H1 (cell line): Measurements from ENCODE around the gene TNF. TPM values are rescaled to one million over a fixed set of nuclear protein-coding genes. Genes with fewer than 3 reads are reported as not detected.

Experiments used
- polyA plus RNA-seq, 7 experiments: library from polyadenylated mRNA; depleted of rRNA in 3 of 7; stranded (reverse) in 5 of 7; unstranded in 2 of 7; fragments of >200 nt in 5 of 7; fragments of 200-250 nt in 2 of 7; gene quantifications; 1 replicate in 5 of 7; 2 replicates in 1 of 7; 4 replicates in 1 of 7; pipeline versions ENCODE4 v1.2.1 to v1.2.3, GENCODE V29; 2011 to 2013; ENCODE audit warnings: missing spikeins in 2 of 7, mixed read lengths in 2 of 7
- small RNA-seq: library from polyadenylated mRNA; stranded (forward); fragments of <200 nt; extraction: miRNeasy Mini kit (QIAGEN cat#:217004); gene quantifications from one replicate; pipeline ENCODE3, GENCODE V24; 2013; ENCODE audit not compliant: insufficient read depth
- total RNA-seq: library from RNA; stranded (reverse); fragmentation: NEBNext Ultra II Directional; extraction: Animal tissue kit (Norgen Biotek cat#: 25700); gene quantifications from 2 replicates; pipeline ENCODE4 v1.2.1, GENCODE V29; 2021

TNF gene
- total and polyA plus RNA-seq, 2 of the 8 experiments (the other 6 are each of a cell fraction or from before 2014, with no cell fraction given), result not detected

Small RNAs within 50 kb of the gene (small RNA-seq; reads per million reads assigned to genes)
- gene SNORA38 (15.9 reads per million, percentile 89 among the genes with 10 or more reads in this experiment), gene SNORD117 (95.2 reads per million, percentile 97 among the genes with 10 or more reads in this experiment), gene SNORD84 (not detected), gene UQCRHP1 (not detected)

Other genes with a start within 250 kb of the TNF start
Only the 30 nearest of the 34 such genes appear.
- 129 and 154 TPM in 2 replicates for gene HLA-B, start 218.4 kb upstream of the TNF start, total RNA-seq
- 231 and 233 TPM in 2 replicates for gene HLA-B, start 218.4 kb upstream of the TNF start, polyA plus RNA-seq (2011; rRNA removed)
- gene MICA, start 172.0 kb upstream of the TNF start, total RNA-seq, result 11.3 and 12.5 TPM in 2 replicates
- gene MICA, start 172.0 kb upstream of the TNF start, polyA plus RNA-seq (2011; rRNA removed), result 16.3 and 17.0 TPM in 2 replicates
- 15.4 and 16.2 TPM in 2 replicates for gene MICB, start 77.4 kb upstream of the TNF start, total RNA-seq
- gene MICB, start 77.4 kb upstream of the TNF start, polyA plus RNA-seq (2011; rRNA removed), result 19.7 and 25.3 TPM in 2 replicates
- not detected in 2 replicates for gene MCCD1, start 46.6 kb upstream of the TNF start, total RNA-seq
- not detected in 2 replicates for gene MCCD1, start 46.6 kb upstream of the TNF start, polyA plus RNA-seq (2011; rRNA removed)
- 780 and 794 TPM in 2 replicates for gene DDX39B, start 33.6 kb upstream of the TNF start, total RNA-seq
- gene DDX39B, start 33.6 kb upstream of the TNF start, polyA plus RNA-seq (2011; rRNA removed), result 896 and 1,164 TPM in 2 replicates
- gene ATP6V1G2, start 29.0 kb upstream of the TNF start, total RNA-seq, result 2.9 and 3.0 TPM in 2 replicates
- gene ATP6V1G2, start 29.0 kb upstream of the TNF start, polyA plus RNA-seq (2011; rRNA removed), result 5.1 and 5.7 TPM in 2 replicates
- 10.8 and 11.2 TPM in 2 replicates for gene NFKBIL1, start 28.0 kb upstream of the TNF start, total RNA-seq
- 7.5 and 17.0 TPM in 2 replicates for gene NFKBIL1, start 28.0 kb upstream of the TNF start, polyA plus RNA-seq (2011; rRNA removed)
- not detected in 2 replicates for gene LTA, start 3.3 kb upstream of the TNF start, total RNA-seq
- not detected in 2 replicates for gene LTA, start 3.3 kb upstream of the TNF start, polyA plus RNA-seq (2011; rRNA removed)
- gene LTB, start 6.9 kb downstream of the TNF start, total RNA-seq, result 0.43 TPM in 1 of 2 replicates, not detected in the other
- gene LTB, start 6.9 kb downstream of the TNF start, polyA plus RNA-seq (2011; rRNA removed), result 0.47 and 0.77 TPM in 2 replicates
- not detected in 2 replicates for gene LST1, start 10.7 kb downstream of the TNF start, total RNA-seq
- gene LST1, start 10.7 kb downstream of the TNF start, polyA plus RNA-seq (2011; rRNA removed), result 0.25 TPM in 1 of 2 replicates, not detected in the other
- not detected in 2 replicates for gene NCR3, start 17.4 kb downstream of the TNF start, total RNA-seq
- gene NCR3, start 17.4 kb downstream of the TNF start, polyA plus RNA-seq (2011; rRNA removed), result 0.67 and 0.72 TPM in 2 replicates
- 7.5 and 9.8 TPM in 2 replicates for gene AIF1, start 39.7 kb downstream of the TNF start, total RNA-seq
- 3.7 and 6.3 TPM in 2 replicates for gene AIF1, start 39.7 kb downstream of the TNF start, polyA plus RNA-seq (2011; rRNA removed)
- gene PRRC2A, start 45.1 kb downstream of the TNF start, total RNA-seq, result 300 and 303 TPM in 2 replicates
- gene PRRC2A, start 45.1 kb downstream of the TNF start, polyA plus RNA-seq (2011; rRNA removed), result 118 and 203 TPM in 2 replicates
- gene BAG6, start 77.1 kb downstream of the TNF start, total RNA-seq, result 325 and 354 TPM in 2 replicates
- 199 and 291 TPM in 2 replicates for gene BAG6, start 77.1 kb downstream of the TNF start, polyA plus RNA-seq (2011; rRNA removed)
- 3.4 and 3.8 TPM in 2 replicates for gene APOM, start 80.3 kb downstream of the TNF start, total RNA-seq
- gene APOM, start 80.3 kb downstream of the TNF start, polyA plus RNA-seq (2011; rRNA removed), result 9.2 and 12.0 TPM in 2 replicates
- gene C6orf47, start 85.2 kb downstream of the TNF start, total RNA-seq, result 14.6 and 15.6 TPM in 2 replicates
- 4.7 and 7.2 TPM in 2 replicates for gene C6orf47, start 85.2 kb downstream of the TNF start, polyA plus RNA-seq (2011; rRNA removed)
- 24.5 and 26.9 TPM in 2 replicates for gene GPANK1, start 89.4 kb downstream of the TNF start, total RNA-seq
- gene GPANK1, start 89.4 kb downstream of the TNF start, polyA plus RNA-seq (2011; rRNA removed), result 30.2 and 33.2 TPM in 2 replicates
- 192 and 208 TPM in 2 replicates for gene CSNK2B, start 90.5 kb downstream of the TNF start, total RNA-seq
- gene CSNK2B, start 90.5 kb downstream of the TNF start, polyA plus RNA-seq (2011; rRNA removed), result 147 and 169 TPM in 2 replicates
- gene LY6G5B, start 94.4 kb downstream of the TNF start, total RNA-seq, result 12.1 and 12.6 TPM in 2 replicates
- gene LY6G5B, start 94.4 kb downstream of the TNF start, polyA plus RNA-seq (2011; rRNA removed), result 9.5 and 10.6 TPM in 2 replicates
- 1.1 and 1.2 TPM in 2 replicates for gene LY6G5C, start 105.5 kb downstream of the TNF start, total RNA-seq
- gene LY6G5C, start 105.5 kb downstream of the TNF start, polyA plus RNA-seq (2011; rRNA removed), result 1.8 and 2.1 TPM in 2 replicates
- 29.3 and 32.9 TPM in 2 replicates for gene ABHD16A, start 127.8 kb downstream of the TNF start, total RNA-seq
- gene ABHD16A, start 127.8 kb downstream of the TNF start, polyA plus RNA-seq (2011; rRNA removed), result 40.2 and 49.6 TPM in 2 replicates
- not detected in 2 replicates for gene LY6G6F, start 131.3 kb downstream of the TNF start, total RNA-seq
- not detected in 2 replicates for gene LY6G6F, start 131.3 kb downstream of the TNF start, polyA plus RNA-seq (2011; rRNA removed)
- gene LY6G6D, start 139.8 kb downstream of the TNF start, total RNA-seq, result not detected in 2 replicates
- gene LY6G6D, start 139.8 kb downstream of the TNF start, polyA plus RNA-seq (2011; rRNA removed), result 0.74 and 1.8 TPM in 2 replicates
- gene LY6G6C, start 146.2 kb downstream of the TNF start, total RNA-seq, result 0.33 TPM in 1 of 2 replicates, not detected in the other
- 0.23 and 0.49 TPM in 2 replicates for gene LY6G6C, start 146.2 kb downstream of the TNF start, polyA plus RNA-seq (2011; rRNA removed)
- not detected in 2 replicates for gene MPIG6B, start 147.8 kb downstream of the TNF start, total RNA-seq
- 0.18 and 0.33 TPM in 2 replicates for gene MPIG6B, start 147.8 kb downstream of the TNF start, polyA plus RNA-seq (2011; rRNA removed)
- gene DDAH2, start 153.7 kb downstream of the TNF start, total RNA-seq, result 53.3 and 55.5 TPM in 2 replicates
- 73.5 and 104 TPM in 2 replicates for gene DDAH2, start 153.7 kb downstream of the TNF start, polyA plus RNA-seq (2011; rRNA removed)
- gene CLIC1, start 161.0 kb downstream of the TNF start, total RNA-seq, result 250 and 259 TPM in 2 replicates
- gene CLIC1, start 161.0 kb downstream of the TNF start, polyA plus RNA-seq (2011; rRNA removed), result 236 and 277 TPM in 2 replicates
- 21.3 and 25.3 TPM in 2 replicates for gene MSH5, start 164.4 kb downstream of the TNF start, total RNA-seq
- 26.5 and 34.5 TPM in 2 replicates for gene MSH5, start 164.4 kb downstream of the TNF start, polyA plus RNA-seq (2011; rRNA removed)
- gene SAPCD1, start 187.1 kb downstream of the TNF start, total RNA-seq, result 3.4 and 5.9 TPM in 2 replicates
- gene SAPCD1, start 187.1 kb downstream of the TNF start, polyA plus RNA-seq (2011; rRNA removed), result 3.1 and 4.4 TPM in 2 replicates
- gene VWA7, start 201.8 kb downstream of the TNF start, total RNA-seq, result 1.5 and 2.1 TPM in 2 replicates
- 0.82 and 1.1 TPM in 2 replicates for gene VWA7, start 201.8 kb downstream of the TNF start, polyA plus RNA-seq (2011; rRNA removed)